ENCODE data around the gene ZCCHC17. TPM values are rescaled to one million over a fixed set of nuclear protein-coding genes. Genes with fewer than 3 reads are reported as not detected.
"Not testable (repeated sequence)": the region's sequence is repeated elsewhere in the genome, so short reads cannot be mapped to it uniquely, and the experiment has no call there.

The ZCCHC17 gene
- total RNA-seq, 1 donor from 2014 or later, result 10.4 TPM

DNA sequence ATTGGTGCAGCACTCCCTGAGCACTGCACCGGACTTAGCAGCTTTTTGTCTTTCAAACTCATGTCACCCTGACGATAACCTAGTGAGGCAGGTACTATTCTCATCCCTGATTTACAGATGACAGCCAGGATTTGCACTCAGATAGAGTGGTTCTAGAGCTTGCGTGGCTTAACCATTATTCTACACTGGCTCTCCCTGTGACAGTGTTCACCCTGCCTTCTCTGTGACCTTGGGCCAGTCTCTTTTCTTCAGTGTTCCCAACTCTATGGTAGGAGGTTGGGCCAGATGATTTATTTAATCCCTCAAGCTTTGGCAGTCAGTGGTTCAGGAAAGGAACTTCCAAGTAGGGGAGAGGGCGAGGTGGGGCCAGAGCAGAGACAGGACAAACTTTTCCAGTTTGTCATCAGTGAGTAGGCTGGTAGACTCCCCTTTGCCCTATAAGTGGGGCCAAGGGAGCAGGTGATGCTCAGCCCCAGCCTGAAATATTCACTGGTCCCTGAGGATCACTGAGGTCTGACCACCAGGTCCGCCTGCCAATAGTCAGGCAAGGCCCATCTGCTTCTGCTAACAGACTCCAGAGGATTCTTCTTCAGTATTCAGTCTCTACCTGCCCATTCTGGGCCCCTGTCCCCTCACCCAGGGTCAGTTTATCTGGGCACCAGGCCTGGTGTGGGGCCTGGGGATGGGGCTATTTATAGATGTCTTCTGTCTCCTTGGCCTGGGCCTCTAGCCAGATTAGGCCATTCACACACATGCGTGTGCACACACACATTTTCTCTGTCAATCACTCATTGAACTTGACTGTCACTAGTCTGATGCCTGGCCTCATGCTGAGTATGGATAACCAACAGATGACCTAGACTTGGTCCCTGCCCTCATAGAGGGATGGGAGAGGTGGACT, 84.8 kb downstream of the ZCCHC17 start:
- intact Hi-C loops (cut with DNase I), result loop anchor here (1.0 kb wide), 1 partner anchor 8 kb away; the partner anchor contains the start of gene FABP3
- DNase-seq (ENCODE audit: missing footprints), result peak; percentile 75
- peak; percentile 86 for ATAC-seq

DNA sequence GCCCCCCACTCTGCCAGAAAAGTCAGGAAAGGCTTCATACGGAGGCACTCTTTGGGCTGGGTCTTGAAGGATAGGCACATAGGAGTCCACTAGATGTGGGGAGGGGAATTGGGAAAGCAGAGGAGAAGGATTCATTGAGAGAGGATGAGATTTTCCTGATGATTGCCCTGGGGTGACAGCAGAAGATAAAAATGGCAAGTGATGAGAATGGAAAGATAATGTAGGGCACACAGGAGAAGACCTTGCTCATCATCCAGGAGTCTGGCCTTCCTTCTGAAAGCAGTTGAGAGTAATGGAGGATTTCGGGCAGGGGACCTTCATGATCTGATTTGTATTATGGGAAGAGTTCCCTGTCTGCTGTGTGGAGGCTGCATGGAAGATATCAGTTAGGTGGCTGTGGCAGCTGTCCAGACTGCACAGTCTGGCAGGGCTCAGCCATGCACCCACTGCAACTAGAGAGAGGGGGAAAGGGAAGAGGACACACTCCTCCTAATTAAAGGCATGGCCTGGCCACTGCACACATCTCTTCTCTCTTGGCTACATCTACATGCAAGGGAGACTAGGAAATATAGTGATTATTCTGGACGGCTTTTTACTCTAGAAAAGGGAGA, 85.7 kb downstream of the ZCCHC17 start:
- intact Hi-C loops (cut with DNase I), result loop anchor here (1.0 kb wide), 1 partner anchor 9 kb away; the partner anchor contains the start of gene FABP3
- ATAC-seq, result peak; percentile 73
- DNase-seq (ENCODE audit: missing footprints), result no peak

DNA sequence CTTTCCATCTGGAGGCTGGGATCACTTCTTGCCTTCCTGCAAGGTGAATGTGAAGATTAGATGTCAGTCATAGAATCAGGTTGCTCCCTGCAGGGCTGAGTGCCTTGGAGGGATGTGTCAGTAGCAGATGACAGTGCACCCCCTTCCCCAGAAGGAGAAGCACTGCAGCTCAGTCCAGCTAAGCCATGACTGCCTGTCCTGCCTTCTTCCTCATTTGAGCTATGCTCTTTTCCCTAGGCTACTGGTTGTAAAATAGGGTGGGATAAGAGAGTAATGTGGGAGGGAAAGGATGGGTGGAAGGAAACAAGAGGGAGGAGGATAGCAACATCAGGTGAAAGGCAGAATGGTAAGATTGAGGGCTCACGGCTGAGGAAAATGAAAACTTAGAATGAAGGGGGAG, 87.1 kb downstream of the ZCCHC17 start:
- DNase-seq (ENCODE audit: missing footprints) (no peak), ATAC-seq (no peak)
- intact Hi-C loops (cut with DNase I), result no loop called here

DNA sequence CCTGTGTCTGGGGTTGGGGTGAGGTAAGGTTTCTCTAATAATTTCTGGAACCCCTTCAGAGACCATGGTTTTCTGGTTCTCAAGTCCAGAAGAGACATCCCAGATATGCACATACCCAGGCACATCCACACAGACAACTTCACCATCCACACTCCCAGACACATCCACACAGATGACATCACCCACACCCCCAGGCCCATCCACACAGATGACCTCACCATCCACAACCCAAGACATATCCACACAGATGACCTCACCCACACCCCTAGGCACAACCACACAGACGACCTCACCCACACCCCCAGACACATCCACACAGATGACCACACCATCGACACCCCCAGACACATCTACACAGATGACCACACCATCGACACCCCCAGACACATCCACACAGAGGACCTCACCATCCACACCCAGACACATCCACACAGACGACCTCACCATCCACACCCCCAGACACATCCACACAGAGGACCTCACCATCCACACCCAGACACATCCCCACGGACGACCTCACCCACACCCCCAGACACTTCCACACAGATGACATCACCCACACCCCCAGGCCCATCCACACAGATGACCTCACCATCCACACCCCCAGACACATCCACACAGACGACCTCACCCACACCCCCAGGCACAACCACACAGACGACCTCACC, 89.9 kb downstream of the ZCCHC17 start:
- ATAC-seq; intact Hi-C loops (cut with DNase I): not testable (repeated sequence)

DNA sequence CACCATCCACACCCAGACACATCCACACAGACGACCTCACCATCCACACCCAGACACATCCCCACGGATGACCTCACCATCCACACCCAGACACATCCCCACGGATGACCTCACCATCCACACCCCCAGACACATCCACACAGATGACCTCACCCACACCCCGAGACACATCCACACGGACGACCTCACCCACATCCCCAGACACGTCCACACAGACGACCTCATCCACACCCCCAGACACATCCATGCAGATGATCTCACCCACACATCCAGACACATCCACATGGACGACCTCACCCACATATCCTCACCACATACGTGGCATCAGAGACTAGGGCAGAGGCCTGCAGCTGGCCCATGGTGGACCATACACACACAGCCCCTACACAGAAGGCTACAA, 90.8 kb downstream of the ZCCHC17 start:
- intact Hi-C loops (cut with DNase I), result no loop called here
- DNase-seq (ENCODE audit: missing footprints) (no peak), ATAC-seq (no peak)

More for the DNA sequence above, 89.9 kb downstream of the ZCCHC17 start:
- DNase-seq (ENCODE audit: missing footprints), result not testable (repeated sequence)

DNA sequence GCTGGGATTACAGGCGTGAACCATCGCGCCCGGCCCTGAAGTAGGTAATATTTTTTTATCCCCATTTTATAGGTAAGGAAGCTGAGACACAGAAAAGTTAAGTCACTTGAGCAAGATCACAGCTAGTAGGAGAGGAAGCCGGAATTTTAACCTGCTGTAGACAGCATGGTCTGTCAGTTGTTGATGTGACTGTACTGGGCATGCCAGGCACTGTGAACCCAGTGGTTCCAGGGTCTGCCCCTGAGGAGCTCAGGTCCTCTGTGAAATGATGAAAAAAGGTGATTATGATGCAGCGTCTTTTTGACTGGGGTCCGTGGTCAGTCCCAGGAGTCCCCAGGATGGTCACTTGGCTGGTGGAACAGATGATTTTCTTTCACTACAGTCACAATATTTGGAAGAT, 92.8 kb downstream of the ZCCHC17 start:
- no peak for DNase-seq (ENCODE audit: missing footprints)
- no peak for ATAC-seq
- intact Hi-C loops (cut with DNase I), result loop anchor here (10.0 kb wide), 1 partner anchor 155 kb away; no protein-coding TSS in a partner anchor

DNA sequence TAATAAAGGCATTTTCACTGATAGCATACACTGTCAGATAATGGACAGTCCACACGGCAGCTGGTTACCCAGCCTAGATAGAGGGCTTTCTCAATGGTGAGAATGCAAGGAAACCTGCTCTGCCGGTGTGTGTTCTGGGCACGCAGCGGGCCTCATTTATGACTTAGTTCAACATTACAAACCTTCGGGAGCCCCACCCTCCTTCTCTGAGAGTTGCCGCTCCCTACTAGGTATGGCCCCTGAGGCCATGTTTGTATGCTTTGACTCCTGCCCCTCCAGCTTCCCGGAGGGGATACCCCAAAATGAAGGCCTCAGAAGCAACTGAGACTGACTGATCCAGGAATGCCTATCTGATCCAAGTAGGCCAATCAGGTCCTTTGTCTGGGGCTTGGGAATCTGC, 93.2 kb downstream of the ZCCHC17 start:
- intact Hi-C loops (cut with DNase I), result loop anchor here (10.0 kb wide), 1 partner anchor 155 kb away; no protein-coding TSS in a partner anchor
- no peak for ATAC-seq
- no peak for DNase-seq (ENCODE audit: missing footprints)

DNA sequence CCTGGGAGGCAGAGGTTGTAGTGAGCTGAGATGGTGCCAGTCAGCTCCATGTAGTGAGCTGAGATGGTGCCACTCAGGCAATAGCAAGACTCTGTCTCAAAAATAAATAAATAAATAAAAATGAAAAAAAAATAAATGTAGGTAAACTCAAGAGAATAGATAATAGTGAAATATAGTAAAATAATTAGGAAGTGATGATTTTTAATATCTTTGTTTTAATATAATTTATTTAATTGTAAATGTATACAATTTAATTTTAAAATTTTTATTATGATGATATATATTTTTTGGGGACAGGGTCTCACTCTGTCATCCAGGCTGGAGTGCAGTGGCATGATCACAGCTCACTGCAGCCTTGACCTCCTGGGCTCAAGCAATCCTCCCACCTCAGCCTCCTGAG, 96.6 kb downstream of the ZCCHC17 start:
- no peak for DNase-seq (ENCODE audit: missing footprints)
- intact Hi-C loops (cut with DNase I), result loop anchor here (10.0 kb wide), 1 partner anchor 151 kb away; no protein-coding TSS in a partner anchor
- ATAC-seq, result no peak

DNA sequence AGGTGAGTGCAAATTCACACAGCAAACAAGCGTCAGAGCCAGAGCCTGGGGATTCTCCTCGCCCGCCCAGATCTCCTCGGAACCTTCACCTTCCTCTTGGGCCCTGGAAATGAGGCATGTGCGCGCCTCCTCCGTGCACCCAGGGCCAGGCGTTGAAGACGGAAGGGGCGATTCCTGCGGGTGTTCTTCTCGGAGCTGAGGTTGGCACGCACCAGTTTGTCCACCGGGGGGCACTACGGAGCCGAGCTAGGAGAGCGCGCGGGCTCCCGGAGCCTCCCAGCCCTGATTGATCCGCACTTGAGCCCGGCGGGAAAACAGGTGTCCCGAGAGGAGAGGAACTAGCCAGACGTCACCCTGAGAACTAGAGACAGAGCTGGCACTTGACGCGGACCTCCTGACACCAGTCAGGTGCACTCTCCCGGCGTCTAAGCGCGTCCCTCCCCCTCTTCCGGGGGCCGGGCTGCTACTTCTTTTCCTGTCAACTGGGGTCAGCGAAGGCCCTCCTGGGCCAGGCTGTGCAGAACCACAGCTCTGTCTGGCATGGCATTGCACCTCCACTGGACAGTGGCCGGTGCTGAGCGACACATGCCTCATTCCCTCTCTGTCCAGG, 97.9 kb downstream of the ZCCHC17 start:
- ATAC-seq, result peak; percentile 92
- intact Hi-C loops (cut with DNase I), result loop anchor here (1.0 to 10.0 kb wide), 3 partner anchors 26 to 150 kb away; no protein-coding TSS in a partner anchor
- peak; percentile 90 for DNase-seq (ENCODE audit: missing footprints)

DNA sequence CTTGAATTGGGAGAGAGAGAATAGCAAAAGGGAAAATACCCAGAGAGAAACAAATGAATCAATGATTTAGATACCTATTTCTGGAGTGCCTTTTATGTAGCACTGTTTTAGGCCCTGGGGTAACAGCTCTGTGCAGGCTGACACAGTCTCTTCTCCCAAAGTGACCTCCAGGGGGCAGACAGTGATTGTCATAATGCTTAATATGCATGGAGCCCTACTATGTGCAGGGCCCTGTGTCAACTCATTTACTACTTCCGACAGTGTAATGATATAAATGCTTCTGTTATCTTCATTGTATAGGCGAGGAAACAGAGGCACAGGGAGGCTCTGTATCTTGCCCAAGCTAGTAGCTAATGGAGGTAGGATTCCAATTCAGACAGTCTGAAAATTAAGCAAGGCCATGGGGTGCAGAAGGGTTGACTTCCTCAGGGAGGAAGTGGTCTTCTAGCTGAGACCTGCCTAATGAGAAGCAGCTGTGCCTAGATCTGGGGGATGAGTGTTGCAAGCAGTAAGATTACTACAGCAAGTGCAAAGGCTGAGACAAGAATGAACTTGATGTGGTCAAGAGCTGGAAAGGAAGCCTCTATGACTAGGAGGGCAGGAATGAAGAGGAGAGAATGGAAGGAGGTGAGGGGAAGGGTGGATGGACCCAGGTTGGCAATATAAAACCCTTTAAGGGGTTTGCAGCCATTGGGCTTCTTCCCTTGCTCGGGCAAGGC, 100.0 kb downstream of the ZCCHC17 start:
- intact Hi-C loops (cut with DNase I), result loop anchor here (10.0 kb wide), 1 partner anchor 148 kb away; no protein-coding TSS in a partner anchor
- ATAC-seq (no peak), DNase-seq (ENCODE audit: missing footprints) (no peak)

DNA sequence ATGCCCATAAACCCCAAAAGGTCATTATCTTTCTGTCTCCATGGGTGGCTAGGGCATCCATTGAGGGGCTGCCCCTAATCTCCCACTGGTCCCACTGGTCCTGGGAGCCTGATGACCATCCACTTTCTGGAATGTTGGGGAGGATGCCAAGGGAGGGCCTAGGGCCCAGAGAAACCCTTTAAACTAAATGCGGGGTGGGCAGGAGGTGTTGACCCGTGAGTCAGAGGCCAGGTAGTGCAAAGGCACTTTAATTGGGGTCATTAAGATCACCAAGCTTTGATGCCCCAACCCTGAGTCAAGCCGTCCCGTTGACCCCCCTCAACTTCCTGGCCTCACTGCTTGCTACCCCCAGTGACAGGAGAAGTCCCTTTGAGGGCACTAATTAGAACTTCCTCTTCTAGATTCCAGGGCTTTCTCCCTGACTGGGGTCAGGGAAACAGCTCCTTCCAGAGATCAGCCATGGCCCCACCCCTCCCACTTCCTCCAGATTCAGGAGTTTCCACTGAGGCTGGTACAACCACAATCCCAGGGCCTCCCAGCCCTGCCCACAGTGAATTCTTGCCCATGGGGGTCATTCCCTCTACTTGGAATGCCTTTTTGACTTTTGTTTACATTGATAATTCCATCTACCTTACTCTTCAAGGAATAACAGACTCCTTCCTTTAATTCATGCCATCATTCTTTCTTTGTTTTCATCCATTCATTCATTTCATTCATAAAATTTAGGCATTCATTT, 100.7 kb downstream of the ZCCHC17 start:
- ATAC-seq (no peak), DNase-seq (ENCODE audit: missing footprints) (no peak)
- intact Hi-C loops (cut with DNase I), result loop anchor here (10.0 kb wide), 1 partner anchor 147 kb away; no protein-coding TSS in a partner anchor

DNA sequence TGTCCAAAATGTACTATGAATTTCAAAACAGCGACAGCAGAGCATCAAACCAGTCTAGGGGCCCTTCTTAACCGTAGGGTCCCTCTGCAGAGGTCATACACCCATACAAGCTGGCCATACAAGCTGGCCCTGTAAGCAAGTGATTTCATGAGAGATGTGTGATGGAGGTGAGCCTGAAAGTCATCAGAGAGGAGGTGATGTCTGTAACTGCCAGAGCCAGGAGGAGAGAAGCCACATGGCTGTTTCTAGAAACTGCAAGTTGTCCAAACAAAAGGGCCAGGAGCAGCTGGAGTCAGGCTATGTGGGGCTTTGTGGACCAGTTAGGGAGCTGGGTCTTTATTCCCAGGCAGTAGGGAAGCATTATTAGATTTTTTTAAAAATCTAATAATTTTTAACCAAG, 101.4 kb downstream of the ZCCHC17 start:
- ATAC-seq (no peak), DNase-seq (ENCODE audit: missing footprints) (no peak)
- intact Hi-C loops (cut with DNase I), result loop anchor here (10.0 kb wide), 1 partner anchor 147 kb away; no protein-coding TSS in a partner anchor

DNA sequence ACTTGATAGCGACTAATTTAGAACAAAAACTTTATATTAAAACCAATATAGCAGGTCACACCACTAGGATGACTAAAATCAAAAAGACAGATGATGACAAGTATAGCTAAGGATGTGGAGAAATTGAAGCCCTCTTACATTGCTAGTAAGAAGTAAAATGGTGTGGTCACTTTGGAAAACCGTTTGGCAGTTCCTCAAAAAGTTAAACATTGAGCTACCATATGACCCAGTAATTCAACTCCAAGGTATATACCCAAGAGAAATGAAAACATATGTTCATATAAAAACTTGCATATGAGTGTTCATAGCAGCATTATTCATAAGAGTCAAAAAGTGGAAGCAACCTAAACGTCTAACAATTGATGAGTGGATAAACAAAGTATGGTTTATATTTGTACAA, 103.1 kb downstream of the ZCCHC17 start:
- ATAC-seq, result no peak
- no peak for DNase-seq (ENCODE audit: missing footprints)
- intact Hi-C loops (cut with DNase I), result loop anchor here (10.0 kb wide), 1 partner anchor 145 kb away; no protein-coding TSS in a partner anchor

DNA sequence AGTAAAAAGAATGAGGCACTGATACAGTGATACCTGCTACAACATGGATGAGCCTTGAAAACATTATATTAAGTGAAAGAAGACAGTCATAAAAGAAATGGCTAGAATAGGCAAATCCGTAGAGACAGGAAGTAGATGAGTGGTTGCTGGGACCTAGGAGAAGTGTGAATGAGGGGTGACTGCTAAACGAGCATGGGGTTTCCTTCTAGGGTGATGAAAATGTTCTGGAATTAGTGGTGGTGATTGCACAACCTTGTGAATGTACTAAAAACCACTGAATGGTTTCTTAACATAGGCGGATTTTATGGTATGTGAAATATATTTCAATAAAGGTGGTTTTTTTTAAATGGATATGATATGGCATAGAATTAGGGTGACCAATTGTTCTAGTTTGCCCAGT, 103.6 kb downstream of the ZCCHC17 start:
- no peak for DNase-seq (ENCODE audit: missing footprints)

DNA sequence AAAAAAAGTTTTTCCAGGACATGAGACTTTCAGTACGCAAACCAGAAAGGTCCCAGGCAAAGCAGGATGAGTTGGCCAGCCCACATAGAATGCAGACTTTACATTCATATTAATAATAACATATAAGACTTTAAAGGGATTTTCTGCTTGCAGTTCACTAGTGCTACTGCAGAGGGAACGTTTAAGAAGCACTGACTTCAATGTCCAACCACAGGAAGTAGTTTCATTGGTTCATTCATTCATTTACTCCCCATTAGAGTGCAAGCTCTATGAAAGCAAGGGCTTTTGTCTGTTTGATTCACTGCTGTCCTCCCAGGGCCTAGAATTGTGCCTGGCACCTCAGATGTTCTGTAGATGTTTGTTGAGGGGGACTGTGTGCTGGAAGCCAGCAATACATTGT, 104.4 kb downstream of the ZCCHC17 start:
- intact Hi-C loops (cut with DNase I), result no loop called here
- no peak for ATAC-seq
- DNase-seq (ENCODE audit: missing footprints), result no peak

More for the DNA sequence above, 103.6 kb downstream of the ZCCHC17 start:
- intact Hi-C loops (cut with DNase I), result no loop called here
- ATAC-seq, result no peak

DNA sequence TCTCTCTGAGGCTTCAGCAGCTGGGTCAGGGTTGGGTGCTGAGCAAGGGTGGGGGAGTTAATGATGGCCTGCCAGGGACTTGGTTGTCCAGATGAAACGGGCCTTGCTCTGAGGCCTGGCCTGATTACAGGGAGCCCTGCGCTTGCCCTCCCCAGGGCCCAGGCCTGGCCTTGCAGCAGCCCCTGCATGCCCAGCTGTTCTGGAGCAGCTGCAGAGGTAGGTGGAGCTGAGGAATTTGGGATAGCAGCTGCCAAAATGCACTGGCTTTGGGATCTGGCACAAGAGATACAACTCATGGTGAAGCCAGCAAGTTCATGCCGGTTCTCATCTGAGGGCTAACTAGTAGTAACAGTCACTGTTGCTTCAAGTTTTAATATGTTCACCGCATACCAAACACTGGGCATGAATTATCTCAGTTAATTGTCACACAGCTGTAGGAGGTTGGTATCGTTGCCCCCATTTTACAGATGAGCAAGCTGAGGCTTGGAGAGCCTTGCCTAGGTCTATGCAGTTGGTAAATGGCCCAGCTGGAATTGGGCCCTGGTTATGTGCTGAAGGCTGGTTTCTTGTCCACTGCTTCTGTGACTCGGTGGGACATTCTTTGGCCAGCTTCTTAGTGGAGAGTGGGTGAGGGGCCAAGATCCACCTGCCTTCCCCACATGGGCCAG, 108.9 kb downstream of the ZCCHC17 start:
- ATAC-seq (no peak), DNase-seq (ENCODE audit: missing footprints) (no peak)
- intact Hi-C loops (cut with DNase I), result no loop called here
